Endodermal cell (in vitro differentiated cells): ENCODE data around the gene SERPINB10. TPM values are rescaled to one million over a fixed set of nuclear protein-coding genes. Genes with fewer than 3 reads are reported as not detected.

Experiments
- DNase-seq: peaks from one replicate; pipeline ENCODE4 v3.0.0-alpha.2; 2017
- H3K27ac ChIP-seq: 2 replicates; pipeline ENCODE4 v1.5.1; 2013; ENCODE audit warnings: mild to moderate bottlenecking, low read depth, low read length, moderate library complexity
- H3K27me3 ChIP-seq: 2 replicates; pipeline ENCODE4 v1.6.1; 2013; ENCODE audit warnings: mild to moderate bottlenecking, low read length, moderate library complexity; ENCODE audit not compliant: insufficient read depth, control insufficient read depth, poor library complexity, severe bottlenecking
- H3K36me3 ChIP-seq: 2 replicates; pipeline ENCODE4 v1.7.0; 2013; ENCODE audit warnings: mild to moderate bottlenecking, low read length, moderate library complexity; ENCODE audit not compliant: control insufficient read depth, insufficient read depth
- H3K4me1 ChIP-seq: one replicate; pipeline ENCODE4 v1.7.0; 2013; ENCODE audit warnings: low read length; ENCODE audit not compliant: control insufficient read depth, insufficient read depth
- H3K4me3 ChIP-seq: 2 replicates; pipeline ENCODE4 v1.5.1; 2013; ENCODE audit warnings: mild to moderate bottlenecking, low read length, moderate library complexity
- H3K9ac ChIP-seq: 2 replicates; pipeline ENCODE4 v1.6.1; 2013; ENCODE audit warnings: mild to moderate bottlenecking, low read length, moderate library complexity; ENCODE audit not compliant: poor library complexity, severe bottlenecking; ENCODE audit errors: extremely low read depth
- H3K9me3 ChIP-seq: 2 replicates; pipeline ENCODE4 v1.6.1; 2013; ENCODE audit warnings: mild to moderate bottlenecking, low read length, moderate library complexity; ENCODE audit not compliant: control insufficient read depth
- H3K27ac Mint-ChIP-seq: 2 replicates; pipeline ENCODE4 v1.8.0; 2020; ENCODE audit warnings: mixed read lengths
- H3K27me3 Mint-ChIP-seq: 2 replicates; pipeline ENCODE4 v1.8.0; 2021; ENCODE audit warnings: mild to moderate bottlenecking, mixed read lengths; ENCODE audit not compliant: insufficient read depth
- H3K36me3 Mint-ChIP-seq: 2 replicates; pipeline ENCODE4 v1.8.0; 2020; ENCODE audit warnings: low read depth, mixed read lengths
- H3K4me1 Mint-ChIP-seq: 2 replicates; pipeline ENCODE4 v1.8.0; 2020; ENCODE audit warnings: mixed read lengths
- H3K4me3 Mint-ChIP-seq: 2 replicates; pipeline ENCODE4 v1.8.0; 2020; ENCODE audit warnings: mild to moderate bottlenecking, moderate library complexity, mixed read lengths
- H3K9me3 Mint-ChIP-seq: 2 replicates; pipeline ENCODE4 v1.8.0; 2020; ENCODE audit warnings: mild to moderate bottlenecking, mixed read lengths
- whole genome bisulfite sequencing, 2 experiments: methylation state at CpG; one replicate each; pipeline versions ENCODE4 v1.1.5 to v1.1.7; 2013; ENCODE audit warnings: missing lambda C conversion rate in 2 of 2, mixed read lengths in 1 of 2; ENCODE audit not compliant: insufficient coverage in 1 of 2, insufficient read length in 1 of 2; 5-methylcytosine and 5-hydroxymethylcytosine counted together
- total RNA-seq, 2 donors: library from RNA; stranded (reverse); fragmentation: NEBNext Ultra II Directional in 1 of 2; extraction: Animal tissue kit (Norgen Biotek cat#: 25700) in 1 of 2; gene quantifications; 2 replicates in 1 of 2; 3 replicates in 1 of 2; pipeline ENCODE4 v1.2.1, GENCODE V29; 2021
- TF ChIP-seq, protein P1 (sequence below): fragments of 200-600 bp; sonication (generic); conservative IDR thresholded peaks from 2 replicates; pipeline ENCODE4 v1.5.0; 2021; ENCODE audit warnings: antibody characterized with exemption, mild to moderate bottlenecking

SERPINB10 gene
- total RNA-seq, 2 donors from 2014 or later: not detected

GRCh38 chr18:63956755-63957154 lies 49.0 kb downstream of the SERPINB10 start:
- Histone ChIP-seq H3K27ac (no peak overlapping the region), H3K36me3 (no peaks in the 10 kb centered on the region), H3K4me1 (no peaks in the 10 kb centered on the region), H3K9me3 (no peaks in the 10 kb centered on the region), H3K27me3 (peaks cover 29% of the 10 kb centered on the region), H3K9ac (no peak overlapping the region), H3K4me3 (no peak overlapping the region)
- H3K36me3 Mint-ChIP-seq: no peaks in the 10 kb centered on the region
- no peak for DNase-seq
- H3K4me3 Mint-ChIP-seq: no peak overlapping the region
- H3K4me1 Mint-ChIP-seq: no peaks in the 10 kb centered on the region
- no peaks in the 10 kb centered on the region for H3K9me3 Mint-ChIP-seq
- H3K27ac Mint-ChIP-seq: no peak overlapping the region
- peaks cover 38% of the 10 kb centered on the region for H3K27me3 Mint-ChIP-seq
- TF ChIP-seq, protein P1, sequence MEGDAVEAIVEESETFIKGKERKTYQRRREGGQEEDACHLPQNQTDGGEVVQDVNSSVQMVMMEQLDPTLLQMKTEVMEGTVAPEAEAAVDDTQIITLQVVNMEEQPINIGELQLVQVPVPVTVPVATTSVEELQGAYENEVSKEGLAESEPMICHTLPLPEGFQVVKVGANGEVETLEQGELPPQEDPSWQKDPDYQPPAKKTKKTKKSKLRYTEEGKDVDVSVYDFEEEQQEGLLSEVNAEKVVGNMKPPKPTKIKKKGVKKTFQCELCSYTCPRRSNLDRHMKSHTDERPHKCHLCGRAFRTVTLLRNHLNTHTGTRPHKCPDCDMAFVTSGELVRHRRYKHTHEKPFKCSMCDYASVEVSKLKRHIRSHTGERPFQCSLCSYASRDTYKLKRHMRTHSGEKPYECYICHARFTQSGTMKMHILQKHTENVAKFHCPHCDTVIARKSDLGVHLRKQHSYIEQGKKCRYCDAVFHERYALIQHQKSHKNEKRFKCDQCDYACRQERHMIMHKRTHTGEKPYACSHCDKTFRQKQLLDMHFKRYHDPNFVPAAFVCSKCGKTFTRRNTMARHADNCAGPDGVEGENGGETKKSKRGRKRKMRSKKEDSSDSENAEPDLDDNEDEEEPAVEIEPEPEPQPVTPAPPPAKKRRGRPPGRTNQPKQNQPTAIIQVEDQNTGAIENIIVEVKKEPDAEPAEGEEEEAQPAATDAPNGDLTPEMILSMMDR: no peak
- WGBS, 2 experiments: 92 to 96% methylated on average over 3 to 4 of the region's 4 CpGs

DNA sequence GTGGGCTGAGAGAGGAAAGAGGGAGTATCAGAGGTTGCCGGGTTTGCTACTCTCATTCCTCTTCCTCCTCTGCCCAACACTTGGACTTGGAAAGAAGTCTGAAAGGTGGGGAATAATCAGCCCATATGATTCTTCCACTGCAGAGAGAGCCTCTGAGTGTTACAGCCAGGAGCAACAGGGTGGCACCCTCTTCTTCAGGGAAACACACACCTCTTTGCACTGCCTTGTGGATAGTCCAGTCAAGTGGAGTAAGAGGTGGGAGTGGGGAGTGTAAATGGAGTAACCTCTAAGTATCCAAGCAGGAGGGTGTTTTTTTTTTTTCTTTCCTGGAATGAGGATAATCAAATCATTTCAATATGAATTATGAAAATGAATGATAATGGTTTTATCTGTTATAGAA lies 53.1 kb downstream of the SERPINB10 start:
- no peaks in the 10 kb centered on the region for H3K4me1 Mint-ChIP-seq
- TF ChIP-seq, protein P1: no peak
- 83% methylated on average over 1 of the region's 1 CpG; no CpG with 5 or more reads in 1 of the 2 experiments for WGBS, 2 experiments
- H3K4me3 Mint-ChIP-seq: no peak overlapping the region
- no peak overlapping the region for H3K27ac ChIP-seq
- DNase-seq: no peak
- no peaks in the 10 kb centered on the region for H3K9me3 ChIP-seq
- no peaks in the 10 kb centered on the region for H3K9me3 Mint-ChIP-seq
- peaks cover 47% of the 10 kb centered on the region for H3K27me3 ChIP-seq
- no peak overlapping the region for H3K4me3 ChIP-seq
- H3K27ac Mint-ChIP-seq: no peak overlapping the region
- peaks cover 64% of the 10 kb centered on the region for H3K27me3 Mint-ChIP-seq
- H3K36me3 Mint-ChIP-seq: no peaks in the 10 kb centered on the region
- no peak overlapping the region for H3K9ac ChIP-seq
- H3K4me1 ChIP-seq: no peaks in the 10 kb centered on the region
- no peaks in the 10 kb centered on the region for H3K36me3 ChIP-seq

GRCh38 chr18:63961435-63961980 lies 53.8 kb downstream of the SERPINB10 start:
- Histone ChIP-seq H3K9ac (no peak overlapping the region), H3K27ac (no peak overlapping the region), H3K4me3 (no peak overlapping the region), H3K9me3 (no peaks in the 10 kb centered on the region), H3K4me1 (no peaks in the 10 kb centered on the region), H3K36me3 (no peaks in the 10 kb centered on the region), H3K27me3 (peaks cover 53% of the 10 kb centered on the region)
- Mint-ChIP-seq H3K9me3 (no peaks in the 10 kb centered on the region), H3K4me1 (no peaks in the 10 kb centered on the region), H3K27ac (no peak overlapping the region), H3K4me3 (no peak overlapping the region), H3K27me3 (peaks cover 70% of the 10 kb centered on the region), H3K36me3 (no peaks in the 10 kb centered on the region)
- TF ChIP-seq, protein P1: no peak
- WGBS, 2 experiments: 67 to 74% methylated on average over 1 to 5 of the region's 5 CpGs
- no peak for DNase-seq
